Glomerular endothelial cell (primary cell): ENCODE measurements around the gene SLC25A3. TPM values are rescaled to one million over a fixed set of nuclear protein-coding genes. Genes with fewer than 3 reads are reported as not detected.

Experiments
- DNase-seq: peaks from one replicate; pipeline ENCODE4 v3.0.0-alpha.2; 2011; ENCODE audit warnings: low read depth, low spot score; ENCODE audit errors: extremely low read depth
- total RNA-seq: library from RNA; depleted of rRNA; stranded (reverse); fragments of >200 nt; gene quantifications from 2 replicates; pipeline ENCODE4 v1.2.3, GENCODE V29; 2015

SLC25A3 gene
- total RNA-seq, 1 donor from 2014 or later, result 417 TPM

DNA sequence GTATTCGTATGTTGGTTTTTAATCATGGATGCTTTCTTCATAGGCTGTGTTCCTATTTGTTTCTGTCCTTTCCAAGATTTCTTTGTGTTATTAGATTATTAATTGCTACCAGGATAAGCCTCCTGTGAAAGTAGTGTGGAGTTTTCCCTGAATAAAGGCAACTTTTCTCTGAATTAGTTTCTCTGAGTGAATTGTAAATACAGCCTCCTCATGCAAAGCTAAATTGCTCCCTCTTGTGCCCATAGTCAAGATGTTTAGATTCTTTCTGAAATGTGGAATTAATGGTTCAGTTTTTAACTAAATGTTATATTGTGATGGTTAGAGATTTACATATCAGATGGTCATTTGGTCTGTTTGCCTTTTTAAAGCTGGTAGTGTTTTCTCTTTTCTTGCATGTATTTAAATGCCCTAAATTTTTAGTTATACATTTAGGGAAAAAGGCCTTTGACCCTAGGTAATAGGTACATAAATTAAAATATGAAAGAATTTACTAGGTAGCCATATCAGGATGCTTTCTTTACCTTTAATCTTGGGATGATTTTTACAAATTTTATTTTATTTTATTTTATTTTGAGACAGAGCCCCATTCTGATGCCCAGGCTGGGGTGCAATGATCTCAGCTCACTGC lies 60.5 kb downstream of the SLC25A3 start:
- no peak for DNase-seq

Other genes with a start within 250 kb of the SLC25A3 start
- gene TMPO, start 78.1 kb upstream of the SLC25A3 start, total RNA-seq, result 58.0 and 65.3 TPM in 2 replicates
- 67.8 and 74.2 TPM in 2 replicates for gene IKBIP, start 51.1 kb downstream of the SLC25A3 start, total RNA-seq
- 23.3 and 27.4 TPM in 2 replicates for gene APAF1, start 51.6 kb downstream of the SLC25A3 start, total RNA-seq